Testis (tissue), 2 donors: ENCODE data around the gene KCNG4.

Experiments
- CTCF ChIP-seq, 3 experiments: fragments of 450-650 bp in 2 of 3; fragments of 200-600 bp in 1 of 3; sonication (generic) in 1 of 3; IDR thresholded peaks; one replicate each; pipeline ENCODE4 v1.5.1; 2016 to 2019; ENCODE audit warnings: antibody characterized with exemption in 3 of 3, mild to moderate bottlenecking in 2 of 3, moderate library complexity in 1 of 3
- POLR2A ChIP-seq: fragments of 450-650 bp; IDR thresholded peaks from one replicate; pipeline ENCODE4 v1.6.1; 2017; ENCODE audit warnings: antibody characterized with exemption, mild to moderate bottlenecking, moderate library complexity

GRCh38 chr16:84268291-84269040 lies 28.7 kb upstream of the KCNG4 start:
- no peak for TF ChIP-seq CTCF (IDR thresholded peaks at IDR 0.05)
- TF ChIP-seq POLR2A = no peak
